ENCODE measurements around the gene AGBL4.

Gene AGBL4

GRCh38 chr1:48701445-48701844, 1322.3 kb downstream of the AGBL4 start:
- no peak for DNase-seq

GRCh38 chr1:48697066-48697707, 1326.6 kb downstream of the AGBL4 start:
- peak; percentile 50 for DNase-seq

GRCh38 chr1:48695161-48695560, 1328.6 kb downstream of the AGBL4 start:
- DNase-seq, result no peak

GRCh38 chr1:48693674-48694320, 1330.0 kb downstream of the AGBL4 start:
- DNase-seq, result no peak

- no peak for DNase-seq
Measured at GRCh38 chr1:48693180-48693579, 1330.6 kb downstream of the AGBL4 start.

- no peak for DNase-seq
Measured at GRCh38 chr1:48692235-48692634, 1331.5 kb downstream of the AGBL4 start.

GRCh38 chr1:48691429-48692001, 1332.2 kb downstream of the AGBL4 start:
- no peak for DNase-seq

GRCh38 chr1:48688102-48688760, 1335.5 kb downstream of the AGBL4 start:
- DNase-seq, result no peak

GRCh38 chr1:48687282-48688045, 1336.3 kb downstream of the AGBL4 start:
- no peak for DNase-seq

- DNase-seq, result no peak
Measured at GRCh38 chr1:48686159-48686558, 1337.6 kb downstream of the AGBL4 start.

GRCh38 chr1:48684381-48684780, 1339.4 kb downstream of the AGBL4 start:
- DNase-seq, result no peak

GRCh38 chr1:48683839-48684238, 1339.9 kb downstream of the AGBL4 start:
- no peak for DNase-seq

GRCh38 chr1:48681476-48682305, 1342.1 kb downstream of the AGBL4 start:
- no peak for DNase-seq

GRCh38 chr1:48680411-48681035, 1343.2 kb downstream of the AGBL4 start:
- DNase-seq, result no peak

- DNase-seq, result no peak
Measured at GRCh38 chr1:48679859-48680258, 1343.9 kb downstream of the AGBL4 start.

GRCh38 chr1:48678710-48679505, 1344.8 kb downstream of the AGBL4 start:
- DNase-seq, result no peak

GRCh38 chr1:48677306-48678287, 1346.2 kb downstream of the AGBL4 start:
- DNase-seq, result peak; percentile 25

- DNase-seq, result no peak
Measured at GRCh38 chr1:48676822-48677221, 1346.9 kb downstream of the AGBL4 start.

GRCh38 chr1:48676376-48676775, 1347.4 kb downstream of the AGBL4 start:
- DNase-seq, result no peak

GRCh38 chr1:48675251-48675650, 1348.5 kb downstream of the AGBL4 start:
- DNase-seq, result no peak

All from stimulated activated CD4-positive, alpha-beta T cell treated with anti-CD3 and anti-CD28 coated beads, Interleukin-12 subunit alpha, Interleukin-12 subunit beta, amount 100 ng/mL, for 4 hours (primary cell).